ENCODE measurements around the gene TRMT61A. TPM values are rescaled to one million over a fixed set of nuclear protein-coding genes. Genes with fewer than 3 reads are reported as not detected.

The TRMT61A gene
- polyA plus RNA-seq, 1 donor from 2014 or later, result 8.2 TPM

DNA sequence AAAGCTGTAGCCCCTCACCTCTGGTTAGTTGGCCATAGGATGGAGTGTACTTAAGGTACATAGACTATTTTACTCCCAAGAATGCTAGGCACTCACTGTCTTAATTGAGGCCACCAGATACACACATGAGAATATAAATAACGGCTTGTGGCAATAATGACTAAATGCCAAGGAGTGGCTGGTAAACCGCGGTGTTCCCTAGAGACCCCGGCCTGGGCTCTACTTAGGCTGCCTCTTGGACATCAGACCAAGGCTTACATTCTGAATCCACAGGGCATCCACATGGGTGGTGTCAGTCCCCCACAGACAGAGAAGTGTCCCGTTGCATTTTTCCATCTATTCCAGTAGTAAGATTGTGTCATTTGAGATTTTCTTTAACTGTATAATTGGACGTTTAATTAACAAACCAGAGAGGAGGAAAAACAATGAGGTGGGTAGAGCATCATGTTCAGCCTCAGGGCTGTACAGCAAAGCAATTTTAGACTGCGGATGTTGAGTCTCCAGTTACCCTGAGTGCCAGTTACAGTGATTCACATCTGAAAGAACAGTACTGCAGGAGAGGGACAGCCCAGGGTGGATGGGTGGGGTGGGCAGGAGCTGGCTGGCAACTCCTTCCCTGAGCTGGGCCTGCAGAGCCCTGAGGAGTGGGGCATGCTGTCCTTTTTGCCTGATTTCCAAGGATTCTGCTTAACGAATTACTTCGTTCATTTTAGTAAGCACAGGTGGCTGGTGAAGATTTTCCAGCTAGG lies 26.9 kb upstream of the TRMT61A start:
- Histone ChIP-seq H3F3A (ENCODE audit: insufficient read depth, low read length, poor library complexity, severe bottlenecking) (no peaks in the 10 kb centered on the region), H3K4me2 (ENCODE audit: low read length) (no peak overlapping the region), H2AFZ (ENCODE audit: low read depth, low read length) (no peak overlapping the region), H3K9ac (ENCODE audit: low read length) (no peak overlapping the region), H3K27me3 (ENCODE audit: insufficient read depth, low read depth, low read length) (no peaks in the 10 kb centered on the region), H4K20me1 (ENCODE audit: insufficient read depth) (no peaks in the 10 kb centered on the region), H3K79me2 (replicated peaks; ENCODE audit: insufficient read depth, low read length) (no peaks in the 10 kb centered on the region), H3K9me3 (ENCODE audit: low read length) (no peaks in the 10 kb centered on the region), H3K27ac (ENCODE audit: low read length) (no peak overlapping the region), H3K9me2 (ENCODE audit: insufficient read depth, low read length) (no peaks in the 10 kb centered on the region), H3K36me3 (ENCODE audit: insufficient read depth, low read length) (peaks cover 11% of the 10 kb centered on the region), H3K4me3 (ENCODE audit: low read length) (no peak overlapping the region)
- no peak for TF ChIP-seq TAF1 (IDR thresholded peaks at IDR 0.05; ENCODE audit: low read depth)
- TF ChIP-seq SMC3 (conservative IDR thresholded peaks at IDR 0.05; ENCODE audit: poor library complexity), result no peak
- TF ChIP-seq RAD21 (conservative IDR thresholded peaks at IDR 0.05), result no peak
- TF ChIP-seq MXI1 (conservative IDR thresholded peaks at IDR 0.05; ENCODE audit: poor library complexity, severe bottlenecking), result no peak
- no peak for TF ChIP-seq EZH2 (IDR thresholded peaks at IDR 0.05; ENCODE audit: borderline replicate concordance, insufficient read depth, low read length, poor library complexity, severe bottlenecking)
- TF ChIP-seq, protein P1, sequence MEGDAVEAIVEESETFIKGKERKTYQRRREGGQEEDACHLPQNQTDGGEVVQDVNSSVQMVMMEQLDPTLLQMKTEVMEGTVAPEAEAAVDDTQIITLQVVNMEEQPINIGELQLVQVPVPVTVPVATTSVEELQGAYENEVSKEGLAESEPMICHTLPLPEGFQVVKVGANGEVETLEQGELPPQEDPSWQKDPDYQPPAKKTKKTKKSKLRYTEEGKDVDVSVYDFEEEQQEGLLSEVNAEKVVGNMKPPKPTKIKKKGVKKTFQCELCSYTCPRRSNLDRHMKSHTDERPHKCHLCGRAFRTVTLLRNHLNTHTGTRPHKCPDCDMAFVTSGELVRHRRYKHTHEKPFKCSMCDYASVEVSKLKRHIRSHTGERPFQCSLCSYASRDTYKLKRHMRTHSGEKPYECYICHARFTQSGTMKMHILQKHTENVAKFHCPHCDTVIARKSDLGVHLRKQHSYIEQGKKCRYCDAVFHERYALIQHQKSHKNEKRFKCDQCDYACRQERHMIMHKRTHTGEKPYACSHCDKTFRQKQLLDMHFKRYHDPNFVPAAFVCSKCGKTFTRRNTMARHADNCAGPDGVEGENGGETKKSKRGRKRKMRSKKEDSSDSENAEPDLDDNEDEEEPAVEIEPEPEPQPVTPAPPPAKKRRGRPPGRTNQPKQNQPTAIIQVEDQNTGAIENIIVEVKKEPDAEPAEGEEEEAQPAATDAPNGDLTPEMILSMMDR (IDR thresholded peaks at IDR 0.05; ENCODE audit: poor library complexity, severe bottlenecking), result no peak
- no peak for TF ChIP-seq EP300 (conservative IDR thresholded peaks at IDR 0.05; ENCODE audit: poor library complexity, severe bottlenecking)
- no peak for TF ChIP-seq POLR2AphosphoS5 (IDR thresholded peaks at IDR 0.05)

DNA sequence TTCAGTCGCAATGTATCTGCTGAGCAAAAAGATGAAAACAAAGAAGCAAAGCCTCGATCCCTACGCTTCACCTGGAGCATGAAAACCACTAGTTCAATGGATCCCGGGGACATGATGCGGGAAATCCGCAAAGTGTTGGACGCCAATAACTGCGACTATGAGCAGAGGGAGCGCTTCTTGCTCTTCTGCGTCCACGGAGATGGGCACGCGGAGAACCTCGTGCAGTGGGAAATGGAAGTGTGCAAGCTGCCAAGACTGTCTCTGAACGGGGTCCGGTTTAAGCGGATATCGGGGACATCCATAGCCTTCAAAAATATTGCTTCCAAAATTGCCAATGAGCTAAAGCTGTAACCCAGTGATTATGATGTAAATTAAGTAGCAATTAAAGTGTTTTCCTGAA lies 26.1 kb upstream of the TRMT61A start:
- no peak for TF ChIP-seq POLR2AphosphoS5 (IDR thresholded peaks at IDR 0.05)
- TF ChIP-seq SMC3 (conservative IDR thresholded peaks at IDR 0.05; ENCODE audit: poor library complexity), result no peak
- no peak for TF ChIP-seq EZH2 (IDR thresholded peaks at IDR 0.05; ENCODE audit: borderline replicate concordance, insufficient read depth, low read length, poor library complexity, severe bottlenecking)
- TF ChIP-seq EP300 (conservative IDR thresholded peaks at IDR 0.05; ENCODE audit: poor library complexity, severe bottlenecking), result no peak
- TF ChIP-seq, protein P2, sequence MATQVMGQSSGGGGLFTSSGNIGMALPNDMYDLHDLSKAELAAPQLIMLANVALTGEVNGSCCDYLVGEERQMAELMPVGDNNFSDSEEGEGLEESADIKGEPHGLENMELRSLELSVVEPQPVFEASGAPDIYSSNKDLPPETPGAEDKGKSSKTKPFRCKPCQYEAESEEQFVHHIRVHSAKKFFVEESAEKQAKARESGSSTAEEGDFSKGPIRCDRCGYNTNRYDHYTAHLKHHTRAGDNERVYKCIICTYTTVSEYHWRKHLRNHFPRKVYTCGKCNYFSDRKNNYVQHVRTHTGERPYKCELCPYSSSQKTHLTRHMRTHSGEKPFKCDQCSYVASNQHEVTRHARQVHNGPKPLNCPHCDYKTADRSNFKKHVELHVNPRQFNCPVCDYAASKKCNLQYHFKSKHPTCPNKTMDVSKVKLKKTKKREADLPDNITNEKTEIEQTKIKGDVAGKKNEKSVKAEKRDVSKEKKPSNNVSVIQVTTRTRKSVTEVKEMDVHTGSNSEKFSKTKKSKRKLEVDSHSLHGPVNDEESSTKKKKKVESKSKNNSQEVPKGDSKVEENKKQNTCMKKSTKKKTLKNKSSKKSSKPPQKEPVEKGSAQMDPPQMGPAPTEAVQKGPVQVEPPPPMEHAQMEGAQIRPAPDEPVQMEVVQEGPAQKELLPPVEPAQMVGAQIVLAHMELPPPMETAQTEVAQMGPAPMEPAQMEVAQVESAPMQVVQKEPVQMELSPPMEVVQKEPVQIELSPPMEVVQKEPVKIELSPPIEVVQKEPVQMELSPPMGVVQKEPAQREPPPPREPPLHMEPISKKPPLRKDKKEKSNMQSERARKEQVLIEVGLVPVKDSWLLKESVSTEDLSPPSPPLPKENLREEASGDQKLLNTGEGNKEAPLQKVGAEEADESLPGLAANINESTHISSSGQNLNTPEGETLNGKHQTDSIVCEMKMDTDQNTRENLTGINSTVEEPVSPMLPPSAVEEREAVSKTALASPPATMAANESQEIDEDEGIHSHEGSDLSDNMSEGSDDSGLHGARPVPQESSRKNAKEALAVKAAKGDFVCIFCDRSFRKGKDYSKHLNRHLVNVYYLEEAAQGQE (IDR thresholded peaks at IDR 0.05; ENCODE audit: borderline replicate concordance), result no peak
- no peak for TF ChIP-seq TAF1 (IDR thresholded peaks at IDR 0.05; ENCODE audit: low read depth)
- TF ChIP-seq RAD21 (conservative IDR thresholded peaks at IDR 0.05), result no peak
- no peak for TF ChIP-seq MXI1 (conservative IDR thresholded peaks at IDR 0.05; ENCODE audit: poor library complexity, severe bottlenecking)
- TF ChIP-seq, protein P1 (IDR thresholded peaks at IDR 0.05; ENCODE audit: poor library complexity, severe bottlenecking), result no peak
- Histone ChIP-seq H3K9me2 (ENCODE audit: insufficient read depth, low read length) (no peaks in the 10 kb centered on the region), H3K9ac (ENCODE audit: low read length) (no peak overlapping the region), H3K27me3 (ENCODE audit: insufficient read depth, low read depth, low read length) (no peaks in the 10 kb centered on the region), H3K79me2 (replicated peaks; ENCODE audit: insufficient read depth, low read length) (no peaks in the 10 kb centered on the region), H3K27ac (ENCODE audit: low read length) (no peak overlapping the region), H3F3A (ENCODE audit: insufficient read depth, low read length, poor library complexity, severe bottlenecking) (no peaks in the 10 kb centered on the region), H3K4me2 (ENCODE audit: low read length) (no peak overlapping the region), H3K36me3 (ENCODE audit: insufficient read depth, low read length) (peaks cover 11% of the 10 kb centered on the region), H3K9me3 (ENCODE audit: low read length) (no peaks in the 10 kb centered on the region), H3K4me3 (ENCODE audit: low read length) (no peak overlapping the region), H2AFZ (ENCODE audit: low read depth, low read length) (no peak overlapping the region), H4K20me1 (ENCODE audit: insufficient read depth) (no peaks in the 10 kb centered on the region)

Data from neural cell (in vitro differentiated cells).